Vagina (tissue), 2 donors: ENCODE results near the gene FUT8. TPM values are rescaled to one million over a fixed set of nuclear protein-coding genes. Genes with fewer than 3 reads are reported as not detected.

Source experiments
- DNase-seq, 2 donors: peaks; one replicate each; pipeline ENCODE4 v3.0.0-alpha.2; 2017; ENCODE audit errors: extremely low spot score in 2 of 2
- H3K27ac ChIP-seq: fragments of 200-600 bp; sonication (generic); one replicate; pipeline ENCODE4 v1.5.1; 2019
- H3K27me3 ChIP-seq: fragments of 200-600 bp; sonication (generic); one replicate; pipeline ENCODE4 v1.5.1; 2019
- H3K36me3 ChIP-seq, 2 donors: fragments of 200-600 bp; sonication (generic); one replicate each; pipeline ENCODE4 v1.5.1; 2017 to 2019
- H3K4me1 ChIP-seq: fragments of 200-600 bp; sonication (generic); one replicate; pipeline ENCODE4 v1.5.1; 2019
- H3K4me3 ChIP-seq, 2 donors: fragments of 200-600 bp; sonication (generic); 1 replicate in 1 of 2; 2 replicates in 1 of 2; pipeline ENCODE4 v1.5.1; 2016 to 2019
- H3K9me3 ChIP-seq: fragments of 200-600 bp; sonication (generic); one replicate; pipeline ENCODE4 v1.5.1; 2019
- CTCF ChIP-seq, 3 experiments: fragments of 450-650 bp in 2 of 3; fragments of 200-600 bp in 1 of 3; sonication (generic) in 1 of 3; IDR thresholded peaks; one replicate each; pipeline ENCODE4 v1.5.1; 2017 to 2019; ENCODE audit warnings: antibody characterized with exemption in 3 of 3, mild to moderate bottlenecking in 2 of 3, moderate library complexity in 2 of 3
- POLR2A ChIP-seq, 2 donors: fragments of 450-650 bp; IDR thresholded peaks; one replicate each; pipeline ENCODE4 v1.6.1; 2017; ENCODE audit warnings: antibody characterized with exemption in 2 of 2, mild to moderate bottlenecking in 2 of 2, moderate library complexity in 2 of 2
- POLR2AphosphoS5 ChIP-seq, 2 donors: sonication (generic); formaldehyde crosslinking; IDR thresholded peaks; one replicate each; pipeline ENCODE4 v1.9.0; 2017; ENCODE audit warnings: antibody characterized with exemption in 2 of 2, mild to moderate bottlenecking in 2 of 2, low read depth in 1 of 2; ENCODE audit not compliant: insufficient read depth in 1 of 2
- intact Hi-C: fragments of 100-400 bp; cut with DNase I; formaldehyde crosslinking; loops from one replicate; pipeline ENCODE4 v1.15.1; 2023
- total RNA-seq: library from RNA; depleted of rRNA; stranded (reverse); fragments of >200 nt; gene quantifications from one replicate; pipeline ENCODE4 v1.2.3, GENCODE V29; 2016

Gene FUT8
- total RNA-seq, 1 donor from 2014 or later = 35.1 TPM

- H3K36me3 ChIP-seq = no peaks in the 10 kb centered on the region
- H3K4me1 ChIP-seq = no peaks in the 10 kb centered on the region
- no peak overlapping the region for H3K27ac ChIP-seq
- H3K4me3 ChIP-seq = no peak overlapping the region
- H3K27me3 ChIP-seq = no peaks in the 10 kb centered on the region
- no peak for TF ChIP-seq POLR2AphosphoS5 (IDR thresholded peaks at IDR 0.05; ENCODE audit: insufficient read depth in 1 of 2, low read depth in 1 of 2)
- no peak for TF ChIP-seq CTCF (IDR thresholded peaks at IDR 0.05)
- TF ChIP-seq POLR2A (IDR thresholded peaks at IDR 0.05) = no peak
- intact Hi-C loops = no loop called here
- DNase-seq = no peak
- no peaks in the 10 kb centered on the region for H3K9me3 ChIP-seq
Observed at GRCh38 chr14:65650826-65651225, 238.3 kb downstream of the FUT8 start.

DNA sequence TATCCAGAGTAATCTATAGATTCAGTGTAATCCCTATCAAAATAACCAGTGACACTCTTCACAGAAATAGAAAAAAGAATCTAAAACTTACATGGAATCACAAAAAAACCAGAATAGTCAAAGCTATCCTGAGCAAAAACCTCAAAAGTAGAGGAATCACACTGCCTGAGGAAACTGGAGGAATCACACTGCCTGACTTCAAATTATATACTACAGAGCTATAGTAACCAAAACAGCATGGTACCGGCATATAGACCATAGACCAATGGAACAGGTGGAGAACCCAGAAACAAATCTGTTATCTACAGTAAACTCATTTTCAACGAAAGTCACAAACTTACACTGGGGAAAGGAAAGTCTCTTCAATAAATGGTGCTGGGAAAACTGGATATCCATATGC, 244.0 kb downstream of the FUT8 start:
- no peaks in the 10 kb centered on the region for H3K4me1 ChIP-seq
- H3K27me3 ChIP-seq = no peaks in the 10 kb centered on the region
- no peak for TF ChIP-seq CTCF (IDR thresholded peaks at IDR 0.05)
- no peak for TF ChIP-seq POLR2AphosphoS5 (IDR thresholded peaks at IDR 0.05; ENCODE audit: insufficient read depth in 1 of 2, low read depth in 1 of 2)
- no peak for TF ChIP-seq POLR2A (IDR thresholded peaks at IDR 0.05)
- no peaks in the 10 kb centered on the region for H3K9me3 ChIP-seq
- intact Hi-C loops = no loop called here
- no peak overlapping the region for H3K4me3 ChIP-seq
- no peak overlapping the region for H3K27ac ChIP-seq
- no peak for DNase-seq
- H3K36me3 ChIP-seq = no peaks in the 10 kb centered on the region

DNA sequence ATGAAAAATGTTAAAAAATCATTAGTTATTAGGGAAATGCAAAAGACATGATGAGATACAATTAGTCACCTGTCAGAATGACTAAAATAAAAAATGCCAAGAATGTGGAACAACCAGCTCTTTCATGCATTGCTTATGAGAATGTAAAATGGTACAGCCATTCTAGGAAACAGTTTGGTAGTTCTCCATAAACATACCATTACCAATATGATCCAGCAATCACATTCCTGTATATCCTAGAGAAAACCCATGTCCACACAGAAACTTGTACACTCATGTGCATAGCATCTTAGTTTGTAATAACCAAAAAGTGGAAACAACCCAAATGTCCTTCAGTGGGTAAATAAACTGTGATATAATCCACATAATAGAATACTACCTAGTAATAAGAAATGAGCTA, 245.7 kb downstream of the FUT8 start:
- Histone ChIP-seq H3K27me3 (no peaks in the 10 kb centered on the region), H3K4me1 (no peaks in the 10 kb centered on the region), H3K9me3 (no peaks in the 10 kb centered on the region), H3K36me3 (no peaks in the 10 kb centered on the region), H3K4me3 (no peak overlapping the region), H3K27ac (no peak overlapping the region)
- no peak for TF ChIP-seq POLR2AphosphoS5 (IDR thresholded peaks at IDR 0.05; ENCODE audit: insufficient read depth in 1 of 2, low read depth in 1 of 2)
- no peak for TF ChIP-seq CTCF (IDR thresholded peaks at IDR 0.05)
- no peak for TF ChIP-seq POLR2A (IDR thresholded peaks at IDR 0.05)
- intact Hi-C loops = no loop called here
- no peak for DNase-seq

DNA sequence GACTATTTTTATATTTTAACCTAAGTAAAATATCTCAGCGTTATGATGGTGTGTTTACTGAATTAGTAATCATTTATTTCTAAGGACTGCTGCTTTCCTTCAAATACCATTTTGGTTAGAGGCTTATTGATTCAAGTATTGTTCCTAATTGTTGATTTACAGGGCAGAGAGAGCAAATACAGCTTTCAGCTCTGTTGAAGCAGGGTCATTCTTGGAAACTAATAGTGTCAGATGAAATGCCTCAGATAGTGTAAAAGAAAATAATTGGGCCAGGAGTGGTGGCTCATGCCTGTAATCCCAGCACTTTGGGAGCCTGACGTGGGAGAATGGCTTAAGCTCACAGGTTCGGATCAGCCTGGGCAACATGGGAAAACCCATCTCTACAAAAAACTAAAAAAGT, 249.3 kb downstream of the FUT8 start:
- no peaks in the 10 kb centered on the region for H3K27me3 ChIP-seq
- no peaks in the 10 kb centered on the region for H3K9me3 ChIP-seq
- no peak overlapping the region for H3K4me3 ChIP-seq
- H3K27ac ChIP-seq = no peak overlapping the region
- TF ChIP-seq POLR2A (IDR thresholded peaks at IDR 0.05) (no peak), POLR2AphosphoS5 (IDR thresholded peaks at IDR 0.05; ENCODE audit: insufficient read depth in 1 of 2, low read depth in 1 of 2) (no peak), CTCF (IDR thresholded peaks at IDR 0.05) (no peak)
- no peaks in the 10 kb centered on the region for H3K36me3 ChIP-seq
- no peak for DNase-seq
- intact Hi-C loops = no loop called here
- H3K4me1 ChIP-seq = no peaks in the 10 kb centered on the region

- intact Hi-C loops = no loop called here
- Histone ChIP-seq H3K27me3 (no peaks in the 10 kb centered on the region), H3K4me1 (no peaks in the 10 kb centered on the region), H3K9me3 (no peaks in the 10 kb centered on the region), H3K36me3 (no peaks in the 10 kb centered on the region), H3K4me3 (no peak overlapping the region), H3K27ac (no peak overlapping the region)
- no peak for TF ChIP-seq POLR2AphosphoS5 (IDR thresholded peaks at IDR 0.05; ENCODE audit: insufficient read depth in 1 of 2, low read depth in 1 of 2)
- no peak for TF ChIP-seq CTCF (IDR thresholded peaks at IDR 0.05)
- DNase-seq = no peak
Observed at GRCh38 chr14:65664436-65664835, 251.9 kb downstream of the FUT8 start.
